Esophagus (tissue), 2 donors: ENCODE data around the gene ANKRD13B. TPM values are rescaled to one million over a fixed set of nuclear protein-coding genes. Genes with fewer than 3 reads are reported as not detected.

Experiments used
- H3K27ac ChIP-seq, 2 donors: one replicate each; pipeline ENCODE4 v1.5.1; 2013; ENCODE audit warnings: low read depth in 2 of 2, mild to moderate bottlenecking in 2 of 2, inconsistent platforms in 1 of 2, low read length in 1 of 2, moderate library complexity in 1 of 2
- H3K27me3 ChIP-seq, 2 donors: one replicate each; pipeline ENCODE4 v1.6.1; 2013; ENCODE audit warnings: low read length in 2 of 2, control low read depth in 1 of 2, mild to moderate bottlenecking in 1 of 2; ENCODE audit not compliant: insufficient read depth in 2 of 2, control insufficient read depth in 1 of 2
- H3K36me3 ChIP-seq, 2 donors: one replicate each; pipeline ENCODE4 v1.6.1; 2013; ENCODE audit warnings: low read length in 1 of 2; ENCODE audit not compliant: control insufficient read depth in 2 of 2, insufficient read depth in 2 of 2
- H3K4me1 ChIP-seq, 2 donors: one replicate each; pipeline ENCODE4 v1.6.1; 2013; ENCODE audit warnings: low read length in 1 of 2; ENCODE audit not compliant: control insufficient read depth in 2 of 2, insufficient read depth in 2 of 2
- H3K4me3 ChIP-seq, 2 donors: one replicate each; pipeline ENCODE4 v1.5.1; 2013; ENCODE audit warnings: low read length in 2 of 2, mild to moderate bottlenecking in 2 of 2, low read depth in 1 of 2, moderate library complexity in 1 of 2
- H3K9me3 ChIP-seq, 2 donors: one replicate each; pipeline ENCODE4 v1.6.1; 2013; ENCODE audit warnings: mild to moderate bottlenecking in 2 of 2, low read depth in 1 of 2, low read length in 1 of 2, moderate library complexity in 1 of 2; ENCODE audit not compliant: control insufficient read depth in 2 of 2, insufficient read depth in 1 of 2
- WGBS, 2 donors: extraction: QIAGEN DNeasy Blood & Tissue Kit; methylation state at CpG; one replicate each; pipeline ENCODE4 v1.1.7; 2013; 5-methylcytosine and 5-hydroxymethylcytosine counted together
- polyA plus RNA-seq, 2 donors: library from polyadenylated mRNA; stranded (reverse); fragments of 200-250 nt; gene quantifications; one replicate each; pipeline ENCODE4 v1.2.3, GENCODE V29; 2013
- donor health status: healthy with polysubstance abuse.
- donor health status: Bipolar disorder and iron deficiency.

ANKRD13B gene
- polyA plus RNA-seq, 2 donors: 3.5 to 6.5 TPM

GRCh38 chr17:29559640-29560039 is 33.3 kb upstream of the ANKRD13B start:
- Histone ChIP-seq H3K27me3 (no peaks in the 10 kb centered on the region), H3K4me3 (no peak overlapping the region), H3K4me1 (no peaks in the 10 kb centered on the region), H3K36me3 (peaks cover 6 to 9% of the 10 kb centered on the region in 2 donors), H3K27ac (no peak overlapping the region), H3K9me3 (no peaks in the 10 kb centered on the region)
- WGBS, 2 donors: 98 to 99% methylated on average over 2 of the region's 2 CpGs

DNA sequence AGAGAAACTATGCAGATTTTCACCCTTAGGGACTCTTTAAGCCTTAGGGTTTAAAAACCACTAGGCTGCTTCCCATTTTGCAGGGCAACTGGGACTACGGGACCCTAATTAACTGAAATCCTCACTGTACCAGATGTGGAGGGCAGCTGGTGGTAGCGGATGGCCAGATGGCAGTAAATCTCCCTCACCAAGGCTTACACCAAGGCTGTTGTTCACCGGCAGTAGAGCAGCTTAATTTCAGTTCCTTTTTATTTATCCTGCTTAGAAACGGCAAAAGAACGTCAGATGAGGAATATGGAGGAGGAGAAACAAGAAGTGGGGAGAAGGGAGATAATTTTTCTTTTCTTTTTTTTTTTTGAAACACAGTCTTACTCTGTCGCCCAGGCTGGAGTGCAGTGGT is 32.6 kb upstream of the ANKRD13B start:
- Histone ChIP-seq H3K9me3 (no peaks in the 10 kb centered on the region), H3K36me3 (peaks cover 6 to 9% of the 10 kb centered on the region in 2 donors), H3K27me3 (no peaks in the 10 kb centered on the region), H3K4me3 (no peak overlapping the region), H3K4me1 (no peaks in the 10 kb centered on the region), H3K27ac (no peak overlapping the region)
- 88 to 89% methylated on average over 6 of the region's 6 CpGs for WGBS, 2 donors

DNA sequence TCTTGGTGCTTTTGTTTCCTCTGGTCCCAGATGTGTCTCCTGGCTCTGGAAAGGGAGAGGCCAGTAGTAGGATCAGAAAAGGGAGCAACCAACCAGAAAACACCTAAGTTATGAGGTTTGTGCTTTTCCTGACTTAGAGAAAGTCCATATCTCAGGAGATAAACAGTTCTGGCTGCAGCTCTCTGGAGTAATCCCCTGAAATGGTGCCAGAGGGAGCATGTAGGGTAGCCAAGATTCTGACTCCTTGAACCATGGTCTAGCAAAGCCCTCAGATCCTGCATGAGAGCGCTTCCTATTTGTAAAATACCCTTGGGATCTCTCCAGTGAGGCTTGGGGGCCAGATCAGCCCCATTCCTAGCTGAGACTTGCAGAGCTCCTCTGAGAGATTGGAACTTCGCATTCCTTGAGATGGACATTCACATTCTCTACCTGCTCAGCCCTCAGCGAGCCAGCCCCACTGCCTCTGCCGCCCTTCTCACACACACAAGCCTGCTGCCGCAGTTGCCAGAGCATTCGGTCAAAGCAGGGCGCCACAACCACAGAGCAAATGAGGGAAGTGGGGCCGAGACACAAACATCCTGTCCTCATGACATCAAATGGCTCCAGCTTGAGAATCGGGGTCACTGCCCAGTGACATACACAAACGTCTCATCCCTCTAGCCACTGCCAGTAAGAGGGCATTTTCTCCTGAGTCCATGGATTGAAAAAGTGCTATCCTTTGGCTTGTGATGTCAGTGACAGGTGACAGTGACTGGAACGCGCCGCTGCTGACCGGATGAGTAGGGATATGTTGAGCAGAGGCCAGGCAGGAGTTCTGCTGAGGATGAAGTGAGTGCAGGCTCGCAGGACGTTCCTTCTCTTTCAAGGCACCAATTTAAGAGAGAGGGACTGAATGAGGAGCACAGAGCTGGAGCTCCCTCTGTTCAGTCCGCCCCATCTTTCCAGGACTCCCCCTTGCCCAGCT is 31.1 kb upstream of the ANKRD13B start:
- Histone ChIP-seq H3K27ac (peak overlapping the region in 1 of 2 donors; percentile 24), H3K4me1 (peaks cover 0 to 10% of the 10 kb centered on the region in 2 donors), H3K27me3 (no peaks in the 10 kb centered on the region), H3K36me3 (peaks cover 6 to 9% of the 10 kb centered on the region in 2 donors), H3K4me3 (no peak overlapping the region), H3K9me3 (no peaks in the 10 kb centered on the region)
- WGBS, 2 donors: 75 to 80% methylated on average over 17 of the region's 17 CpGs

- no peak overlapping the region for H3K27ac ChIP-seq
- 88 to 91% methylated on average over 18 of the region's 18 CpGs for WGBS, 2 donors
- no peaks in the 10 kb centered on the region for H3K9me3 ChIP-seq
- H3K4me1 ChIP-seq: peaks cover 0 to 10% of the 10 kb centered on the region in 2 donors
- H3K36me3 ChIP-seq: peaks cover 6 to 9% of the 10 kb centered on the region in 2 donors
- no peak overlapping the region for H3K4me3 ChIP-seq
- no peaks in the 10 kb centered on the region for H3K27me3 ChIP-seq
These were observed 30.3 kb upstream of the ANKRD13B start for GRCh38 chr17:29562615-29563014.

DNA sequence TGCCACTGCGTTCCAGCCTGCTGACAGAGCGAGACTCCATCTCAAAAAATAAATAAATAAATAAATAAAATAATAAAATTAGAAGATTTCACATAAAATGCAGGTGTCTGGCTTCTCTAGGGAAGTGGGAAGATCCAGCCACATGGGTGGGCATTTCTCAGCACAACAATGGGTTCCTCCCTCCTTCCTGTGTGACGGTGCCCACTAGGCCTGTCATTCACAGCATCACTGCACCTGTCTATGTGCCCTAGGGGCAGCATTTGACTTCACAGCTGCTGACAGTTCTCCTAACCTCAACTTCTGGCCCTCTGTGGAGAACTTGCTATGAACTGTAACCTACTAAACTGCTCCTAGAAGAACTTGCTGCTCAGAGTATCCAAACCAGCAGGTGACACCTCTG is 29.1 kb upstream of the ANKRD13B start:
- Histone ChIP-seq H3K27ac (no peak overlapping the region), H3K9me3 (no peaks in the 10 kb centered on the region), H3K36me3 (peaks cover 6 to 9% of the 10 kb centered on the region in 2 donors), H3K27me3 (no peaks in the 10 kb centered on the region), H3K4me1 (peaks cover 0 to 10% of the 10 kb centered on the region in 2 donors), H3K4me3 (no peak overlapping the region)
- WGBS, 2 donors: 91 to 96% methylated on average over 3 of the region's 3 CpGs

GRCh38 chr17:29565643-29566472 is 27.1 kb upstream of the ANKRD13B start:
- Histone ChIP-seq H3K4me3 (peak overlapping the region; percentile 71), H3K9me3 (no peaks in the 10 kb centered on the region), H3K27me3 (no peaks in the 10 kb centered on the region), H3K4me1 (peaks cover 0 to 16% of the 10 kb centered on the region in 2 donors), H3K36me3 (peaks cover 6 to 9% of the 10 kb centered on the region in 2 donors), H3K27ac (peak overlapping the region; percentile 36 to 90)
- WGBS, 2 donors: 20 to 24% methylated on average over 55 of the region's 55 CpGs

- H3K4me3 ChIP-seq: peak within 1 kb of the TSS; percentile 71
- H3K9me3 ChIP-seq: no peaks in the 10 kb centered on the region
- H3K4me1 ChIP-seq: peaks cover under 1 to 16% of the 10 kb centered on the region in 2 donors
- 0 to 1% methylated on average over 70 to 94 of the region's 94 CpGs for WGBS, 2 donors
- peak within 1 kb of the TSS; percentile 90 for H3K27ac ChIP-seq
- peaks cover 8 to 9% of the 10 kb centered on the region in 2 donors for H3K36me3 ChIP-seq
- no peaks in the 10 kb centered on the region for H3K27me3 ChIP-seq
These were observed 26.2 kb upstream of the ANKRD13B start, which contains the start of gene ABHD15 for GRCh38 chr17:29566473-29567303. ABHD15 (minus strand) TSS chr17:29567037; CDS start chr17:29566966, 71 bp downstream.

DNA sequence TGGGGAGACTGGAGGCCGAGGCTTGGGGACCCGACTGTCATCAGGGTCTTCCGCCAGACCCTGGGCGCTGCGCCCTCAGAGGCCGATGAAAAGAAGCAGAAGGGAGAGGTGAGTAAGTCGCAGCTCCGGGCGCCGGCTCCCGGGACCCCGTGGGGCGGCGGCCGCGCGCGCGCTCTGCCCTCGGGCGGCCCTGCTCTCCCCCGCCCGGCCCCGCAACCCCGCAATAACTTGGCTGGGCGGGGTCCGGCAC is 25.7 kb upstream of the ANKRD13B start:
- Histone ChIP-seq H3K4me3 (peak overlapping the region; percentile 71), H3K27ac (peak overlapping the region; percentile 90), H3K9me3 (no peaks in the 10 kb centered on the region), H3K36me3 (peaks cover 3 to 8% of the 10 kb centered on the region in 2 donors), H3K27me3 (no peaks in the 10 kb centered on the region), H3K4me1 (peaks cover 2 to 20% of the 10 kb centered on the region in 2 donors)
- whole genome bisulfite sequencing, 2 donors: 0% methylated on average over 7 to 27 of the region's 27 CpGs
